HG03575 (cell line): Measurements from ENCODE around the gene SMIM32.
A peak's percentile ranks its signal among the peaks of the same experiment; 100 is the strongest.

Source experiments
- ATAC-seq: cut with Tn5 transposase; IDR thresholded peaks from one replicate; pipeline ENCODE4 v1.9.1; 2021; ENCODE audit not compliant: unreplicated experiment, insufficient number of reproducible peaks, low FRiP score; ENCODE audit errors: extremely low read depth

The SMIM32 gene

GRCh38 chr5:136192526-136193321, at the start of gene SMIM32:
Gene SMIM32, minus strand, starts transcription at chr5:136193162. Its CDS starts 638 bp downstream, at chr5:136192524.
- ATAC-seq: no peak

- peak; percentile 65 for ATAC-seq
These were observed 49.6 kb upstream of the SMIM32 start for GRCh38 chr5:136242611-136243010.

- ATAC-seq: no peak
These were observed 49.2 kb upstream of the SMIM32 start for GRCh38 chr5:136242136-136242535.

- no peak for ATAC-seq
These were observed 47.9 kb upstream of the SMIM32 start for GRCh38 chr5:136240894-136241293.

GRCh38 chr5:136236479-136237083, 43.6 kb upstream of the SMIM32 start:
- ATAC-seq: no peak

- ATAC-seq: no peak
These were observed 42.4 kb upstream of the SMIM32 start for GRCh38 chr5:136235321-136235720.

- ATAC-seq: no peak
These were observed 39.4 kb upstream of the SMIM32 start for GRCh38 chr5:136232316-136232715.

GRCh38 chr5:136230176-136230575, 37.2 kb upstream of the SMIM32 start:
- ATAC-seq: no peak

- ATAC-seq: no peak
These were observed 35.3 kb upstream of the SMIM32 start for GRCh38 chr5:136228136-136228757.

GRCh38 chr5:136226401-136226800, 33.4 kb upstream of the SMIM32 start:
- no peak for ATAC-seq

GRCh38 chr5:136225796-136226195, 32.8 kb upstream of the SMIM32 start:
- ATAC-seq: no peak

- no peak for ATAC-seq
These were observed 29.7 kb upstream of the SMIM32 start for GRCh38 chr5:136222580-136223235.

- ATAC-seq: no peak
These were observed 28.4 kb upstream of the SMIM32 start for GRCh38 chr5:136221340-136221739.

GRCh38 chr5:136216230-136216629, 23.3 kb upstream of the SMIM32 start:
- no peak for ATAC-seq

GRCh38 chr5:136215812-136216211, 22.9 kb upstream of the SMIM32 start:
- ATAC-seq: no peak

- no peak for ATAC-seq
These were observed 21.0 kb upstream of the SMIM32 start for GRCh38 chr5:136213919-136214493.

- ATAC-seq: no peak
These were observed 19.3 kb upstream of the SMIM32 start for GRCh38 chr5:136212252-136212721.

GRCh38 chr5:136211282-136212040, 18.5 kb upstream of the SMIM32 start:
- ATAC-seq: no peak

GRCh38 chr5:136210259-136210658, 17.3 kb upstream of the SMIM32 start:
- no peak for ATAC-seq
